Umbilical cord (tissue), 2 donors: ENCODE results near the gene B3GAT1. TPM values are rescaled to one million over a fixed set of nuclear protein-coding genes. Genes with fewer than 3 reads are reported as not detected.
"Not testable (repeated sequence)": the region's sequence is repeated elsewhere in the genome, so short reads cannot be mapped to it uniquely, and the experiment has no call there.

Experiments
- DNase-seq: peaks from one replicate; pipeline ENCODE4 v3.0.0-alpha.2; 2015; ENCODE audit warnings: low spot score
- total RNA-seq: library from RNA; depleted of rRNA; stranded (reverse); fragments of >200 nt; gene quantifications from one replicate; pipeline ENCODE4 v1.2.3, GENCODE V29; 2014; ENCODE audit warnings: low replicate concordance; ENCODE audit not compliant: insufficient read depth

The B3GAT1 gene
- total RNA-seq, 1 donor from 2014 or later: 2.4 TPM

DNA sequence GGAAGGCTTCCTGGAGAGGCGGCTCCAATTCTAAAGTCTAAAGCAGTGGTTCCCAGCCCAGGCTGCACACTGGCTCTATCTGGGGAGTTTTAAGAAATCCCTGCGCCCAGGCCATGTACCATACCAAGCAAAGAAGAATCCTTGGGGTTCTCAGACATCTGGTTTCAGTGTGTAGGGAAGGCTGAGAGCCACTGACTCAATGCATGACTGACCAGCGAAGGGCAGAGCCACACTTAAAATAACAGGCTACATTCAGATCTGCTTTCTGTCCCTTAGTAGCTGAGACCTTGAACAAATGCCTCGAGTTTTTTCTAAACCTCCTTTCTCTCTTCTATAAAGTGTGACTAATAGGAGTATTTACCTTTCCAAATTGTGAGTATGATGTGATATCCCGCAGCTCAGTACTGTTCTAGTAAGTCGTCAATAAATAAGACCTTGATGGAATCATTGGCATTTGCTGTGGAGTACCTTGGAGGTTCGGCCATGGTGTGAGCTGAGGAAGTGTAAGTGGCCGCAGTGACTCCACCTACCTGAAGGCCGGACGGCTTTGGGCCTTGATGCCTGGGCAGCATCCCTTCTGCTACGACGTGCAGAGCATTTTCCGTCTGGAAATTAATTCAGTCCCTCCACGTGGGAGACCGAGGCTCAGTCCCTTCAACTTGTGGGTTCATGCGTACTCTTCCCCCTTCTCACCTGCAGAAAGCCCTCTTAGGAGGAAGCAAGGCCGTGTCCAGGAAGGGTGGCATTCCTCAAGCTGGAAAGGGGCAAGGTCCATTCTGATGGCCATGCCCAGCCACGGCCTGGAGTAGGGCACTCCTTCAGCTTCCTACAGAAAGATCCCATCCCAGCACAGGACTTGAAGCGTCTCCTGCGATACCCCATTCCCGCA lies 55.1 kb downstream of the B3GAT1 start:
- DNase-seq: no peak

DNA sequence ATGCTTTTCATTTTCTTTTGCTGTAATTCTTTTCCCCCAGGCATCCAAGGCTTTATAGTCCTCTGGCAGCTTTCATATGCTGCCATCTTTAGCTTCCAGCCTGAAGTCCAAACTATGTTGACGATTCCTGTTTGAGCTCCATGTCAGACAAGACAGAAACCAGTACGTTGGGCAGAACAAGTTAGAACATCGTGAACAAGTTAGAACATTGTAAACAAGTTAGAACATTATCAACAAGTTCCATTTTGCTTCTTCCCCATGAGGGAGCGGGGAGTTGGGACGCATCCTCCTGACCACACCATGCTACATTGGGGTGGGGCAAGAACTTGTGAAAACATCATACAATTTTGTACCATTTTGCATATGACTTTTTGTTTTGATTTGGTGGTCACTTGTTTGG lies 56.4 kb downstream of the B3GAT1 start:
- DNase-seq: no peak

DNA sequence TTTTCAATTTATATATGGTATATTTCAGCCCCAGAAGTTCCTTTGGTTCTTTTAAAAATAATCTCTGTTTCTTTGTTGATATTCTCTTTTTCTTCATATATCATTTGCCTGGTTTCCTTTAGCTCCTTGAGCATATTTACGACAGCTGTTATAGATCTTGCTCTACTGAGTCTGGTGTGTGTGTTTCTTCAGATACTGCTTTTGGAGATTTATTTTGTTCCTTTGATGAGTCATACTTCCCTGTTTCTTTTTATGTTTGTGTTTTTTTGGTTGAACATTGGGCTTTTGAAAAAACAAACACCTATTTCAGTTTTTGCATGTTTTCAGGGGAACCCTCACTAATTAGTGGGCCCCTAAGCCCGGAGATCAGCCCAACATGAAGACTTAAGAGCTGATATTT lies 56.9 kb downstream of the B3GAT1 start:
- peak; percentile 15 for DNase-seq

DNA sequence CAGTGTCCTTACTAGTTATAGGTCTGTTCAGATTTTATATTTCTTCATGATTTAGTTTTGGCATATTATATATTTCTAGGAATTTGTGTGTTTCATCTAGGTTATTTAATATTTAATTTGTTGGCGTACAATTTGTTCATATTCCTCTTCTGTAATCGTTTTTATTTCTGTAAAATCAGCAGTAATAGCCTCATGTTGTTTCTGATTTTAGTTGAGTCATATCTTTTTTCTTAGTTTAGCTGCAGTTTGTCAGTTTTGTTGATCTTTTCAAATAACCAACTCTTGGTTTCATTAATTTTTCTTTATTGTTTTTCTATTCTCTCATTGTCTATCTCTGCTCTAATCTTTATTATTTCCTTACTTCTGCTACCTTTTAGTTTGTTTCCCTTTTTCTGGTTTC lies 59.9 kb downstream of the B3GAT1 start:
- no peak for DNase-seq

DNA sequence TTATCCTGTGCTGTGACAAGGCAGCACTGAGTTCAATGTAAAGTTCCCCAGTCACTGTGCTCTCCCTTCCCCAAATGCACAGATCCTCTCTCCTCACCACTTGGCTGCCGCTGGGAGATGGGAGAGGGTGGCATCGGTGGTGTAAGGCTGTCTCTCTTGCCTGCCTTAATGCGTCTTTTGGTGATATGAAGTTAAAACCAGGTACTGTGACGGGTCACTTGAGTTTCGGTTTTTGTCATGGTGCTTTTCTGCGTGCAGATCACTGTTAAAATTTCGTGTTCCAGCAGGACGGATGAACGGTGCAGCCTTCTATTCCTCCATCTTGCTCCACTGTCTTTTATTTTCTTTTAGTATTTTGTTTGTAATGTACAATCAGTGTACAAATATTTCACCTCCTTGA lies 61.7 kb downstream of the B3GAT1 start:
- no peak for DNase-seq

DNA sequence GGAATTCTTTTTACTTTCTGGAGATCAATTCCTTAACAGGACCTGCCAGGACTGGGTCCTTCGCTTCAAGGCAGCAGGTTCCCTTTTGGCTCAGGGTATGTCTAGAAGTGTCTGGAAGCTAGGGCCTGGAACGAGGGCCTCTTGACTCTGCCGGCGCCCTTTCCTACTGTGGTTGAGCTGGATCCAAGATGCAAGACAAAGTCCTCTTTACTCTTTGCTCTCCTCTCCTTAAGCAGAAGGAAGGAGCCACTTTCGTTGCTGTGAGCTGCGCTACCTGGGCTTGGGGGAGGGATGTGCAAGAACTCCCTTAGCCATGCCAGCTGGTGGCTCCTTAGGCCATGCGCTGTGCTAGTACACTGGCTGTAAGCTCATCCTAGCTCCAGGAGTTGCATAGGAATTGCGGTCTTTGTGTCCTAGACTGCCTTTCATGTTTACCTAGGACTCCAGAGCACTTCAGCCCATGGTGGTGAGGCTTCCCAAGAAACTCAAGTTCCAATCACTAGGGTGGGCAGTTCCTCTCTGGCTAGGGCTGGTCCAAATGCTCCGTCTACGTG lies 62.2 kb downstream of the B3GAT1 start:
- no peak for DNase-seq

DNA sequence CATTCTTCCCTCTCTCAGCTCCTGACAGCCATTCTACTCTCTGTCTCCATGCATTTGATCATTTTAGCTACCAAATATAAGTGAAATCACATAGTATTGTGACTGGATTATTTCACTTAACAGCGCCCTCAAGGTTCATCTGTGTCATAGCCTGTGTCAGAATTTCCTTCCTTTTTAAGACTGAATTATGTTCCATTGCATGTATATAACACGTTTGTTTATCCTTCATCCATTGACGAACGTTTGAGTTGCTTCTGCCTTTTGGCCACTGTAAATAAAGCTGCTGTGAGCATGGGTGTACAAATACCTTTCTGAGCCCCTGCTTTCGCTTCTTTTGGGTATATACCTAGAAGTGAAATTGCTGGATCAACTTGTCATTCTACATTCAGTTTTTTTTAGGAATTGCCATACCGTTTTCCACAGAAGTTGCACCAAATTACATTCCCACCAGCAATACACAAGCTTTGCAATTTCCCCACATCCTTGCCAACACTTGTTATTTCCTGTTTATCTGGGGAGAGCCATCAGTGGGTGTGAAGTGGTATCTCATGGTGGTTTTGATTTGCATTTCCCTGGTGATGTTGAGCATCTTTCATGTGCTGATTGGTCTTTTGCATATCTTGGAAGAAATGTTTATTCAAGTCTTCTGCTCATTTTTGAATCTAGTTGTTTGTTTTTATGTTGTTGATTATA lies 62.8 kb downstream of the B3GAT1 start:
- DNase-seq: no peak

DNA sequence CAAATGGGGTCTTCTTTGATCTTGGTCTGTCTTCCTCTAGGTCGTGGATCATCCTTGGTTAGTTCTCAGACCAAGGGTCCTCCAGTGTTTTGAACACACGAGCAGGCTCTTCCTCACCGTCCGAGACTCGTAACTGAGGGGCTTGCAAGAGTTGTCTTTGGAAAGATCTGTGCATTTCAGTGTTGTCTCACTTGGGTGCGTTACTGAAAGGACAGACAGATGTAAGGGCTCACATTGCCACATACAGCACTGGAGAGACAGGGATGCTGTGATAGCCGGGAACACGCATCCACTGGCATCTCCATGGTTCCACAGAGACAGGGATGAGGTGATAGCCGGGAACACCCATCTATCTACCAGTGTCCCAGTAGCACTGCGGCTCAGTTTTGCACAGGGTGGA lies 64.6 kb downstream of the B3GAT1 start:
- DNase-seq: no peak

DNA sequence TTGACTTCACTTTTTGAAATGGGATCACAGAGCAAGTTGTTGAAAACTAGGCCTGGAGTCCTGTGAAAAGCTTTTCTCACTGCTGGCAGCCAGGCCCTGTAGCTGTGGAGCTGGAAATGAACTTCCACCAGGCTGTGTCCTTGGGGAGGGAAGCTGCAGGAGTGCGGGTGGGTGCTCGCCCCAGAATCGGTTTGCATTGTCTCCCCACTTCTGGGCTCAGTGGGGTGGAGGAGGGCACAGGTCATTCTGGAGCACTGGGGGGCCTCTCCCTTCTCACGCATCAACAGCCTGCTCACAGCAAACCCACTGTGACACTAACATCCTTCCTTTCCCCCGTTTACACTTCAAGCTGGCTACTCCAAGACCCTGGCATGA lies 65.1 kb downstream of the B3GAT1 start:
- no peak for DNase-seq

DNA sequence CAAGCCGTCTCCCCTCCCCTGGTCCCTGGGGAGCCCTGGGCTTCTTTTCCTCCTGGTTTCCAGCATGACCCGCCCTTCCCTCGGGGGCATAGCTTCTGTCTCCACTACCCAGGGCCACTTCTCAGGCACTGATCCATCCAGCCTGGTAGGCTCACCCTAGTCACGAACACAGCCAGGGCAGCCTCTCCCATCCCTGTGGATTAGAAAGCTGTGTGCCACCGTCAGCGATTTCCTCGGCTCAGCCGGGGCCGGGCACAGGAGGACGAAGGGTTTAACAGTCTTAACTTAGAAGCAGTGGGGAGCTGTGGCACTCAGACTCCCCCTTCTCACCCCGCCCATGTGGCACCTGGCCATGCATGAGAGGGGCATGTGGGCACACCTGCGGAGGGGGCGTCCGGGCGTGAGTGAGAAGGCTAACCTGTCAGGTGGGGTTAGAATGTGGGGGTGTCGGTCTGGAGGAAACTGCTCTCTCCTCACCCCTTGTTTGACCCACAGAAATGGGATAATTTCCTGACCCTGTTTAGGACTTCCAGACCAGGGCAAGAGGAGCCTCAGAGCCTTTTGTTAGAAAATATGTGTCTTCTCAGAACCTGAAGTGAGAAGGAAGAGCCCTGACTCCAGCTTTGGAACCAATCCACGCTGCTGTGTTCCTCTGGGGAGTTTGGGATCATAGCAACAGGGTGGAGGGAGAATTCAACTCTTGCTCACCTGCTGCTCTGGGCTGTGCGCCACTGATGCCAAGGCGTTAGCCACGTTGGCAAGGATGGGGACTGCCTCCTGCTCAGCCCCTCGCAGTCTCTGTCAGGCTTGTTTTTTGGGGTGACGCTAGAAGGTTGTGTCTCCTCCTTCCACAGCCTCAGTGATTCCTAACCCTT lies 65.7 kb downstream of the B3GAT1 start:
- no peak for DNase-seq

DNA sequence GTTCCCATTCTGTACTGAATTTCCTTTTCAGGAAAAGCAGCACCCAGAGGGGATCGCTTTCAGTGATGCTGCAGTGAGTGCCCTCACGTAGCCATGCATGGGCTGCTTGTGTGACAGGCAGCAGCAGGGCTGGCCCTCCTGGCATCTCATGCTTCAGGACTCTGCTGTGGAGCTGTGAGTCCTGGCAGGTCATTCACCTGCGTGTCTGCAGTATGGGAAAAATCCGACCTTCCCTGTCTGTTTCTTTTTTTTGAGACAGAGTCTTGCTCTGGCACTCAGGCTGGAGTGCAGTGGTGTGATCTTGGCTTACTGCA lies 66.8 kb downstream of the B3GAT1 start:
- DNase-seq: no peak

DNA sequence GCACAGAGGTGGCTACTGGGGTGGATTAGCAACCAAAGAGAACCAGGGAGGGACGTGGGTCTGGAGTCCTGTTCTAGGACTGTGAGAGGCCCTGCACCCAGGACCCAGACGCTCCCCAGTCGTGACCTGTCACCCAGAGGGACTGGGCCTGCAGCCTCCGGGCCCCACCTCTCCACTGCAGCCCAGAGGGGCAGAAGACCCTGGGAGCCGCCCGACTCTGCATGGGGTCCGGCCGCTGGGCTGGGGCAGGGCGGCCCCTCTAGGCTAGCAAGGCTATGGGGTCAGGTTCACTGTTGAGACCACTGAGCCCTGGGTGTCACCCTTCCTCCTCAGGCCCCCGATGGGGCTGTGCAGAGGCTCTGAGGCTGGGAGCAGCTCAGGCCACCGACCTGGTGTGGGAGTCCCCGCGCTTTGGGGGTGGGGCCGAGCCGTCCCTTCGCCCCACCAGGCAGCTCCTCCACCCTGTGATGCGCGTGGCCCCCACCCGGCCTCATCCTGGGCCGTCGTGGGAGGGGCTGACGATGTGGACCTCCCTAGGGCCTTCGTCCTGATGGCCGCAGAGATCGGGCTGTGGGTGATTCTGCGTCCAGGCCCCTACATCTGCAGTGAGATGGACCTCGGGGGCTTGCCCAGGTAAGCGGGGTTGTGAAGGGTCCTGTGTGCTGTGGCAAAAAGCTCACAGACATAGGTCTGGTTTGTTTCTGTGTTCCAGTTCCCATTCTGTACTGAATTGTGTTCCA lies 67.4 kb downstream of the B3GAT1 start:
- not testable (repeated sequence) for DNase-seq

DNA sequence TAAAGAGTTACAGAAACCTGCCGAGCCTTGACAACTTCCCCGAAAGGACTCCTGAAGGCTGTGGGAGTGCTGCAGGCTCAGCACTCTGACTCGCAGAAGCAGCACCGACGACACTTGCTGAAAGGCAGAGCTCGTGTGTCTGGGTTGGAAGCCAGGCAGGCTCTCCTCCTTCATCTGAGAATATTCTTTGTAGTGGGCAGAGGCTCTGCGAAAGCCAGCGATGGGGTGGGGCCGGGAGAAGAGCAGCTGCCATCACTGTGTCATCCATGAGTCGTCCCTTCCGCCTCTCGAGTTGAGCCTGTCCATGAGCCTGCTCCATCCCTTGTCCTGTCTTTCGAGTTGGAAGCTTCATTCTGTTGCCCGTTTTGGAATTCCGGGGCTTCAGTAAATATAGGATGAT lies 68.4 kb downstream of the B3GAT1 start:
- DNase-seq: no peak

DNA sequence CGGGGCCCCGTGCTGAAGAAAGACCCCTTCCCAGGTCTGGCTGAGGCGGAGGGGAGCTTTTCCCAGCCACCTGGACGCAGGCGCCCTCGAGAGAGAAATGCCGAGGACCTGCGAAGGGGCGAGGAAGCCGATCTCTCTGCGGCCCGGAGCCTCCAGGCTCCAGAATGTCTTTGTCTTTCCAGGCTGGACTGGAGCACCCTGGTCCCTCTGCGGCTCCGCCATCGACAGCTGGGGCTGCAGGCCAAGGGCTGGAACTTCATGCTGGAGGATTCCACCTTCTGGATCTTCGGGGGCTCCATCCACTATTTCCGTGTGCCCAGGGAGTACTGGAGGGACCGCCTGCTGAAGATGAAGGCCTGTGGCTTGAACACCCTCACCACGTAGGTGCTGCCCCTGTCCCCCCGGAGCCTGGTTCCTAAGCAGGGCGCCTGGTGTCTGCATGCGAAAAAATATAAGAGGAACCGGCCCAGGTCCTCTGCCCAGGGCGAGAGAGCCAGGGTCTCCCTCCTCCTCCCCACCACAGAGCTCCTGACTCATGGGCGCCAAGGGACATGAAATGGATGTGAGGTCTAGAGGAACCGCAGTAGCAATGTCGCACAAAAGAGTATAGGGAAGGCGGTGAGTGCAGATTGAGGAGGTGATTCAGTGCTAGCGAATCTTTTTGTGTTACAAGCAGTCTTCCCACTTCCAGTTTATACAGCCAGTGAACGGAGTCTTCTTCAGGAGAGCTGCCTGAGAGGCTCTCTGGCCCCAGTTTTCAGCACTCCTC lies 69.3 kb downstream of the B3GAT1 start:
- no peak for DNase-seq

DNA sequence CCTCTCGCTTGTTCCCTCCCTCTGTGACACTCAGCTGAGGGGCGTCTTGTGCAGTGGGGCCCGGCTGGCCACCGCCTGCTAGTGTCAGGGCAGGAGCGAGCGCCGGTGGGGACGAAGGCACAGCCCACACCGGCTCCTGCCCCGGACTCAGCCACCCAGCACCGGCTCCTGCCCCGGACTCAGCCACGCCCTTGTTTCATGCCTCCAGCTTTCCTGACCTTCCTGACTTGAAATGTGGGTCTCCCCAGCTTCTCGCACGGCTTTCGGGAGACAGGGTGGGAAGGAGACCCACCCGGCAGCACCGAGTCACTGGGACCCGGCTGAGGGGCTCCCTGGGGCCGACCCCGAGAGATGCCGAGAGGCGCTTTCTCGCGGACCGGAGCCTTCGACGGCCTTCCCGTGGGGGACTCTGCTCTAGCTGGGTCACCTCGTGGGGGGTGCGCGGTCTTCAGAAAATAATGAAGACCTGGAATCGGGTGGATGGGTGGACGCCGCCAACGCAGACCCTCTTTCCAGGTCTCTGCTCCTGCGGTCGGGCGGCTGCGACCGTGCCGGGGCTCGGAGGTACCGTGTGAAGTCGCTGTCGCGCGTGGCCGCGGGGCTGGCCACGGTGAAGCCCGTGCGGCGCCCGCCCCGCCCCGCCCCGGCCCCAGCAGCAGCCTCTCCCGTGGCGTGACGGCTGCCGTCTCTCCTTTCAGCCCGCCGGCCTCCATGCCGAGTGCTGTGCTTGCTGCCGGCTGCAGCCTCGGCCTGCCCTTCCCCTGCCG lies 70.1 kb downstream of the B3GAT1 start:
- DNase-seq: no peak

DNA sequence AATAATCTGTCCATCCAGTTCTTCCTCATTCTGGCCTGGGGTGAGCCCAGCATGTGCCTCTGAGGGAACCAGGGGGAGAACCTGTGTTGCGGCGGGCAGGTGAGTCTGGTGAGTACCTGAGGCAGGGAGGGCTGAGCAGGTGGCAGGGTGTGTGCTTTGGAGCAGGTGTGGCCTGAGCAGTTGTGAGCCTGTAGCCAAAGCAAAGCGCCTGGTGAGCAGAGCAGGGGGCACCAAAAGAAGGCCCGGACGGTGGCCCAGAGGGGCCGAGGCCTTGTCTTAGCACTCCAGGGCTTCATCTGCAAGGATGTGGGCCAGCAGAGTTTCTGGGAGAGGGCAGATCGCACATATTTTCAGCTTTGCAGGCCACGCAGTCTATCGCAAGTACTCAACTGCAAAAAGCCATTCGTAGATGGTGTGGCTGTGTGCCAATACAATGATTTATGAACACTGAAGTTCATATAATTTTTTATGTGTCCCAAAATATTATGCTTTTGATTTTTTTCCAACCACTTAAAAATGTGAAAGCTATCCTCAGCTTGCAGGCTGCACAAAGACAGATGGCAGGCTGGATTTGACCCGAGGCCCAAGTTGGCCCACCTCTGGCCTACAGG lies 71.6 kb downstream of the B3GAT1 start:
- DNase-seq: peak; percentile 27

DNA sequence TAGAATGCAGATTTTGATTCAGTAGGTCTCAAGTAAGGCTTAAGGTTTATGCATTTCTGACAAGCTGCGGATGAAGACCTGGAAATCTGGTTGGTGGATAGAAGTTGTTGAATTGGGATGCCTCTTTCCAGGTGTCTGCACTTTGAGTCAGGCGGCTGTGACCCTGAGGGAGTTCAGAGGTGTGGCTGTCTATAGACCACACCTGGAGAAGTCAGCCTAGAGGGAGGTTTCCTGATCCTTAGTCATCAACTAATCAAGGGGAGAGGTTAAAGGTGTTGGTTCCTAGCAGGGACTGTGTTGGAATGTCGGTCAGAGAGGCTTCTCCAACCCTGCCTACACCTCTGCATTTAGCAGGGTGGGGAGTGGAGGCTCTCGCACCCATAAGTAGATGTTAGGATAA lies 72.3 kb downstream of the B3GAT1 start:
- no peak for DNase-seq

DNA sequence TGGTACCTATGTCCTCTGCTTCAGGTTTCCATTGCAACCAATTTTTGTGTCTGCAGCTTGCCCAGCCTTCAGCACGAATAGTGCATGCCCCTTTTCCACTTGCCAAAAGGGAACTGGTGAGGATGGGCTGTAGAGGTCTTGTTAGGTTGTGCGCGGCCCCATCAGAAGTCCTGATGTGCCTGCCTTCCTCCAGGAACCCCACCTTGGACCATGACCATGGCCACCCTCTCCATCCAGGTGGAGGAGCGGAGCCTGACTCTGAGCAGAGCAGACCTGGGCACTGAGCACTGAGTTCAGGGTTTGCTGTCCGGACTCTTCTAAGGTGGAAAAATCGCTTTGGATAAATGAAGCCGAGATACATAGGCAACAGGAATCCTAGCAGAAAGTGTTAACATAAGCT lies 73.4 kb downstream of the B3GAT1 start:
- no peak for DNase-seq

DNA sequence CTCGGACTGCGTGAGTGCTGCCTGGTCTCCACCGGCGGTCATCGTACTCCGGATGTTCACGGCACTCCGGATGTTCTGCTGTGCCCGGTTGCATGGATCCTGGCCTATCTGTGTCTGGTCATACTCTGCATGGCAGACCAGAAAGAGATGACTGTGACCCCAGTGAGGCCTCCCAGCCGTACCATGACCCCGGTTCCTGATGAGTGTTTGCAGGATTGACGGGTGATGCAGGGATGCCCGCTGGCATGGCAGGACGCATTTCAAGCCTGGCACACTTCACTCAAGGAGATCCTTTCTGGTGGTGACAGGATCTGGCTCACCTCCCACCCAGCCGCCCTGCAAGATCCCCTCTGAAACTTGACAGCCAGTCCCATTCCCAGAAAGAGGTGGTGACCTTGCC lies 74.0 kb downstream of the B3GAT1 start:
- DNase-seq: no peak
